Occipital lobe (tissue), 2 donors: Measurements from ENCODE around the gene SPRN. TPM values are rescaled to one million over a fixed set of nuclear protein-coding genes. Genes with fewer than 3 reads are reported as not detected.
"Not testable (repeated sequence)": the region's sequence is repeated elsewhere in the genome, so short reads cannot be mapped to it uniquely, and the experiment has no call there.

Experiments
- DNase-seq: peaks from one replicate; lab custom pipeline; 2025; lab: John Stamatoyannopoulos, UW
- total RNA-seq: library from RNA; depleted of rRNA; stranded (reverse); fragments of >200 nt; gene quantifications from one replicate; pipeline ENCODE4 v1.2.3, GENCODE V29; 2014

SPRN gene
- total RNA-seq, 1 donor from 2014 or later = 6.1 TPM

DNA sequence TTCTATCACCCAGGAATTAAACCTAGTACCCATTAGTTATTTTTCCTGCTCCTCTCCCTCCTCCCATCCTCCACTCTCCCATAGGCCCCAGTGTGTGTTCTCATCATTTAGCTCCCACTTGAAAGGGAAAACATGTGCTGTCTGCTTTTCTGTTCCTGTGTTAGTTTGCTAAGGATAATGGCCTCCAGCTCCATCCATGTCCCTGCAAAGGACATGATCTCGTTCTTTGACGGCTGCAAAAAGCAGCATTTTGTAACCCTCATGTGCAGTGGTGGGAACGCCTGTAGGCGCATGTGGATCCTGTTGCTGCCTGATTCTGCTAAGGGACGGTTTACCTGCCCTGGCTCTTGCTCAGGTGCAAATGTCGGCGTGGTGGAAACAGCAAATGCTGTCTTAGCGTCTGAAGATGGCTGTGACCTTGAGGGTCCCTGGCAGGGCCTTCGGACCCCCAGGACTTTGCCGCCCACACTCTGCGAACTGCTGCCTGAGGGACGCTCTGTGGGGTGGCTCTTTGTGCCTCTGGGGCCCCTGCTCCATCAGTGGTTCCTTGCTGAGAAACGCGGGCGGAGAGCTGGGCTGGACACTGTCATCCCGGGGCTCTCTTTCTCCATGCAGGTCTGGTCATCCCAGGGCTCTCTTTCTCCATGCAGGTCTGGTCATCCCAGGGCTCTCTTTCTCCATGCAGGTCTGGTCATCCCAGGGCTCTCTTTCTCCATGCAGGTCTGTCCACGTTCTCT, 36.0 kb downstream of the SPRN start:
- no peak for DNase-seq

DNA sequence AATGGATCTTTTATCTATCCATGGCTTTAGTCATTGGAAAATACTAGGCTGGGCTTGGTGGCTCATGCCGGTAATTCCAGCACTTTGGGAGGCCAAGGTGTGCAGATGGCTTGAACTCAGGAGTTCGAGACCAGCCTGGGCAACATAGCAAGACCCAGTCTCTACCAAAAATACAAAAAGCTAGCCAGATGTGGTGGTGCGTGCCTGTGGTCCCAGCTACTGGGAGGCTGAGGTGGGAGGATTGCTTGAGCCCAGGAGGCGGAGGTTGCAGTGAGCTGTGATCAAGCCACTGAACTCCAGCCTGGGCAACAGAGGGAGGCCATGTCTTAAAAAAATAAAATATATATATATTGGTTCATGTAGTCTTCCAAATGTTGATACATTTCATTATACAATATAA, 37.5 kb downstream of the SPRN start:
- not testable (repeated sequence) for DNase-seq

DNA sequence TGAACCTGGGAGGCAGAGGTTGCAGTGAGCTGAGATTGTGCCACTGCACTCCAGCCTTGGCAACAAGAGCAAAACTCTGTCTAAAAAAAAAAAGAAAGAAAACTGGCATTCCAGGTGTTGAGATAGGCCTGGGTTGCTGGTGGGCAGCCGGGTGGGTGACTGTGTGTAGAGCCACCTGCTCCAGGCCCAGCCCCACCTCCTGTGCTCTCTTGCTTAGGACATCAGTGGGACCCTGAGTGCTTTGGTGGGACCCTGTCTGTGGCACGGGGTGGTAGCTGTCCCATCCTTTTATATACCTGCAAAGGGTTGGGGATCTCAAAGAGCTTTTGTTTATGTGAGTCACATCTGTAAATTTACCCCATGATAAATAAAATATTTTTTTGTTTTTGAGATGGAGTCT, 39.2 kb downstream of the SPRN start:
- DNase-seq = no peak

DNA sequence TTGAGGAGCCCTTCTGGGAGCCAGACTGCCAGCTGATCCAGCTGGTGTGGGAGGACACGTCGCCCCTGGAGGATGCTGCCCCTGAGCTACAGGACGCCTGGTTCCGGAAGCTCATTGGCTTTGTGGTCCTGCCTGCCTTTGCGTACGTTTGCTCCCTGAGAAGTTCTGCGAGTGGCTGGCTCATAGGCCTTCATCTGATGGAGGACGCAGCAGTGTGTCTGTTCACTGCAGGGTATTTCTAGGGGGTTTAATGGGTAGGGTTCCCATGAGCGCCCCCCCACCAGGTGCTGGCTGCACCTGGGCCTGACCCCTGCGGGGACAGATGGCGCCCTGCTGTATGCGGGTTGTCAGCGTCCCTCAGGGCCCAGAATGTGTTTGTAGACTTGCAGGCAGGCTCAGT, 40.4 kb downstream of the SPRN start:
- no peak for DNase-seq

DNA sequence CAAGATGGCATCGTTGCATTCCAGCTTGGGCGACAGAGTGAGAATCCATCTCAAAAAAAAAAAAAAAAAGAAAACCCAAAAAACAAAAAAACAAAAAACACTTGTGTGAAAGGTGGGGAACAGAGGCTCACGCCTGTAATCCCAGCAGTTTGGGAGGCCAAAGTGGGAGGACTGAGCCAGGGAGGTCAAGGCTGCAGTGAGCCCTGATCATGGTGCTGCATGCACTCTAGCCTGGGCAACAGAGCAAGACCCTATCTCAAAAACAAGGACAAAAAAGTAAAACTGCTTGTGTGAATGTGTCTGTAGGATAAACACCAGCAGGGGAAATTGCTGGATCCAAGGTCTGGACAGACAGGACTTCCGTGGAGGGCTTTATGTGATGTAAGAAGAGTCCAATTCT, 40.9 kb downstream of the SPRN start:
- DNase-seq = no peak

DNA sequence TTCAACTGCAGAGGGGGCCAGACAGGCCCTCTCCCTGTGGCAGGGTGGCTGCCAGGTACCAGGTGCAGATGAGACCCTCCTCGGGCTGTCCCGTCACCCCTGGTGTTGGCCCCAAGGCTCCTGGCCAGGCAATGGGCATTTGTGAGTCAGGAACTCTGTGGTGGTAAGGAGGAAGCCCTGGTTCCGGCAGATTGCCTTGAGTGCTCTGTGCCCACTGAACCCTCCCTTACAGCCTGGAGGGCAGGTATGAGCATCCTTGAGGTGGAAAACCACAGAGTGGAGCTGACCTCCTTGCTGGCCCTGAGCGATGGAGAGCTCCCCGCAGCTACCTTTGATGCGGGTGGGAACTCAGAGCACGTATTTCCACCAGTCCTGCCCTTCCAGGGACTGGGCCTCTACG, 43.4 kb downstream of the SPRN start:
- DNase-seq = no peak

DNA sequence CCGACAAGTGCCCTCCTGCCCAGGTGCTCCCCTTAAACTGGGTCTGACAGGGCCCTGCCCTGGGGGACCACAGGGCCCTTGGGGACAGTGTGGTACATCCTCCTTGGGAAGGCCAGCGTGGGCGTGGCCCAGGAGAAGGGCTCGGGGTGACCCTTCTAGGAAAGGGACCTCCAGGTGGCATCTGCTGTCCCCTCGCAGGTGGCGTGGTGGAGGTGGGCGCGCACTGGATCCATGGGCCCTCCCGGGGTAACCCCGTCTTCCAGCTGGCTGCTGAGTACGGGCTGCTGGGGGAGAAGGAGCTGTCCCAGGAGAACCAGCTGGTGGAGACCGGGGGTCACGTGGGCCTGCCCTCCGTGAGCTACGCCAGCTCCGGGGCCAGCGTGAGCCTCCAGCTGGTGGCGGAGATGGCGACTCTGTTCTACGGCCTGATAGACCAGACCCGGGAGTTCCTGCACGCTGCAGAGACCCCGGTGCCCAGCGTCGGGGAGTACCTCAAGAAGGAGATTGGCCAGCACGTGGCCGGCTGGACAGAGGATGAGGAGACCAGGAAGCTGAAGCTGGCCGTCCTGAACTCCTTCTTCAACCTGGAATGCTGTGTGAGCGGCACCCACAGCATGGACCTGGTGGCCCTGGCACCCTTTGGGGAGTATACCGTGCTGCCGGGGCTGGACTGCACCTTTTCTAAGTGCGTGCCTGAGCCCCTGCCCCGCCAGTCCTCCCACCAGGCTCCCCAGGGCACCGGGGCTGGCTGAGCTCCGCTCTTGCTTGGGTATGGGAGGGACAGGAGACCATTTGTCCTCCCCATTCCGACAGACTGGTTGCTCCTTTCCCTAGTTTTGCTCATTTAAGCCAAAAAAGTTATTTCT, 44.4 kb downstream of the SPRN start:
- DNase-seq = no peak

DNA sequence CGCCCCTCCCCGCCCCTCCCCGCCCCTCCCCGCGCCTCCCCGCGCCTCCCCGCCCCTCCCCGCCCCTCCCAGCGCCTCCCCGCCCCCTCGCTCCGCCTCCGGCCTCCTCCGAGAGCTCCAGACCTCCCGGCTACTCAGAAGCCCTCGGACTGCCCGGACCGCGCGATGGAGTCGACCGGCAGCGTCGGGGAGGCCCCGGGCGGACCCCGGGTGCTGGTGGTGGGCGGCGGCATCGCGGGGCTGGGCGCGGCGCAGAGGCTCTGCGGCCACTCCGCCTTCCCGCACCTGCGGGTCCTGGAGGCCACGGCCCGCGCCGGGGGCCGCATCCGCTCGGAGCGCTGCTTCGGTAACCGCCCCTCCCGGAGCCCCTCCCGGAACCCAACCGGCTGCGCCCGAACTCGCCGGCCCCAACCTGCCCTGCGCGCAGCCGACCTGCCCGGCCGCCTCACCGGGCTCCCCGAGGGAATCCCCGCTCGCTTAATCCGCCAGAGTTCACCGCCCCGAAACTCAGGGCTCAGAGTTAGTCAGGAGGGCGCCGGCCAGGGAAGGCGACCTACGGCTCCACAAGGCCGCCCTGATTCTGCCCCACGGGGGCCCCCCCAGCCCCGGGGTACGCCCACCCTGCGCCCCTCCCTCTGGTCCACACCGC, 45.1 kb downstream of the SPRN start, which contains the start of gene PAOX:
TSS of gene PAOX (plus strand) at position 111 of the 649 bp plus-strand sequence. CDS start at position 166, 55 bp downstream.
- DNase-seq = peak; percentile 37

DNA sequence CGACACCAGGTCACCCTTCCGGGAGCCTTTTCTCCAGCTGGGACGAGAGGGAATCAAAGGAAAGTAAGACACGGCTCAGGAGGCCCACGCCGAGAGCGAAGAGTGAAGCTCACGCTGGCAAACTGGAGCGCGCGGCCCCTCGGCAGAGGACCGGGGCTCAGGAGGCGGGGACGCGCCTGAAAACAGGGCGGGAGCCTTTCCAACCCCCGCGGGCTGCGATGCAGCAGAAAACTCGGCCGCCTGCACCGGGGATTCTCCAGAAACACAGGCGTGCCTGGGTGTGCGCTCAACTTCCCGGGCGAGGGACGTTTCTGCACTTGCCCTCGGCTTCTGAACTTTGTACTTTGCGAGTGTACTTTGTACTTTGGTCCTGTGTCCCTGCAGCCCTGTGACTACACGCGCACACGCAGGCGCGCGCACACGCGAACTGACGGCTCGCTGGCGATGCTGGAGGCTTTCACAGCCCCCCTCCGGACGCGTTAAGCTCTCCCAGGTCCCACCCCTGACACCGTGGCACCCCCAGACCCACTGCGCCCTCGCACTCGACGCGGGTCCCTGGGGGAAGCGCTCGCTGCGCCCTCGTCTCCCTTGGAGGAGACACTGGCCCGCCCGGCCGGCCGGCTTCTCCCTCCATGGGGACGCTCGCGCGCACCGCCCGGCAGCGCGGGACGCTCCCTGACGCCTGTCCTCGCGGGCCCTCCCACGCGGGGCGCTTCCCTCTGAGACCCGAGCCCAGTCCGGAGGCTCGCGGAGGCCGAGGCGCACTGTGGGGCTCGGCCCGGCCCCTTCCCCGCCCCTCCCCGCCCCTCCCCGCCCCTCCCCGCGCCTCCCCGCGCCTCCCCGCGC, 46.0 kb downstream of the SPRN start:
- peak; percentile 38 for DNase-seq

DNA sequence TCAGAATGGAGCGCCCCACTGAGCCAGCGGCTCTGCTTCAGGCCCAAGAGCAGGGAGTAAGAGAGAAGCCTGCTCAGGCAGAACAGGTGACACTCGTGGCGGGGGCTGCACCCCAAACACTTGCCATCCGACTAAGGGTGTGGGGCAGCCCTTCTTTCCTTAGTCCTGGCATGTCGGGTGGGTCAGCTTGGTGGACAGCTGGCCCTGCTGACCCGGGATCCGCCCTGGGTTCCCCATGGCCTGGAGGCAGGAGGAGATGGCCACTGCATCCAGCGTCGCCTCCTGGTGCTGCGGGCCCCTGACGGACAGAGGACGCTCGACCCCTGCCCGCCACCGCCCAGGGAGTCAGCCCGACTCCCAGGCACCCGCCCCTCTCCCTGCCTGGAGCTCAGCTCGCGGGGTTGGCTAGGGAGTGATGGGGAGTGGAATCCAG, 46.6 kb downstream of the SPRN start:
- no peak for DNase-seq

DNA sequence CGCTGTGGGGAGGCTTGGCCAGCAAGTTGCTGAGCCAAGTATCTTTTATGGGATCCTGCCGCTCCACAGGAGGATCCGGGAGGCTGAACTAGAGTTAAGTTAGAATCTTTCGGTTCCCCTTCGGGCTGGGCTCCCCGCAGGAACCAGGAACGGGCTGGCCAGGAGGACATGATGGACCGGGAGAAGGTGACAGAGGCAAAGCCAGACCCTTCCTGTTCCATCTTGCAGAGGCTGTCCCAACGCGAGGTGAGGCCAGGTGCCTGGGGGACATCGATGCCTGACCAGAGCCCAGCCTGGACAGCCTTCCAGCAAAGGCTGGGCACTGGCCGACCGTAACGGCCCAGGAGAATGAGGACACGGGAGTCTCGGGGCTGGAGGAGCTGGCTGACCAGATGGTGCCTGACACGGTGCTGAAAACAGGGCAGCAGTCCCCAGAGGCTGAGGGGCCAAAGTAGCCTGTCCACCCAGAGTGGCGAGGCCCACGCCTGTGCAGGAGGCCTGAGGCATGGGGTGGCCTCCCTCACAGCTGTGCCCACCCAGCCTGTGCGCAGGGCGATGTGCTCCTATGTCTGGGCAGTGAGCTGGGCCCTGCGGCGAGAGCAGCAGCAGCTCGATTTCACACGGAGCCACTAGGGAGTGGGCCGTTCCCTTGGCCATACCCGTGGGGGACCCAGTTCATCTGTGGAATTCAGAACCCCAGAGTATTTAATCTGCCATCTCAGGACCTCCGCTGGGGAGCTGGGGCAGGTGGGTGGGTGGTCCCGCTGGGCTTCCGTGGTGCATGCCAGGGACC, 47.2 kb downstream of the SPRN start:
- DNase-seq = no peak

DNA sequence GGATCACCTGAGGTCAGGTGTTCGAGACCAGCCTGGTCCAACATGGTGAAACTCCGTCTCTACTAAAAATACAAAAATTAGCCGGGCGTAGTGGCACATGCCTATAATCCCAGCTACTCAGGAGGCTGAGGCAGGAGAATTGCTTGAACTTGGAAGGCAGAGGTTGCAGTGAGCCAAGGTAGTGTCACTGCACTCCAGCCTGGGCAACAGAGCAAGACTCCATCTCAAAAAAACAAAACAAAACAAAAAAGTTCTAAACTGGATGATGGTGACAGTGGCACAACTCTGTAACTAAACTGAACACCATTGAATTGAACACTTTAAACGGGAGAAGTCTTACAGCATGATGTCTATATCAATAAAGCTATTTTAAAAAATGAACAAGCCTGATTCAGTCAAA, 48.2 kb downstream of the SPRN start:
- DNase-seq = not testable (repeated sequence)

DNA sequence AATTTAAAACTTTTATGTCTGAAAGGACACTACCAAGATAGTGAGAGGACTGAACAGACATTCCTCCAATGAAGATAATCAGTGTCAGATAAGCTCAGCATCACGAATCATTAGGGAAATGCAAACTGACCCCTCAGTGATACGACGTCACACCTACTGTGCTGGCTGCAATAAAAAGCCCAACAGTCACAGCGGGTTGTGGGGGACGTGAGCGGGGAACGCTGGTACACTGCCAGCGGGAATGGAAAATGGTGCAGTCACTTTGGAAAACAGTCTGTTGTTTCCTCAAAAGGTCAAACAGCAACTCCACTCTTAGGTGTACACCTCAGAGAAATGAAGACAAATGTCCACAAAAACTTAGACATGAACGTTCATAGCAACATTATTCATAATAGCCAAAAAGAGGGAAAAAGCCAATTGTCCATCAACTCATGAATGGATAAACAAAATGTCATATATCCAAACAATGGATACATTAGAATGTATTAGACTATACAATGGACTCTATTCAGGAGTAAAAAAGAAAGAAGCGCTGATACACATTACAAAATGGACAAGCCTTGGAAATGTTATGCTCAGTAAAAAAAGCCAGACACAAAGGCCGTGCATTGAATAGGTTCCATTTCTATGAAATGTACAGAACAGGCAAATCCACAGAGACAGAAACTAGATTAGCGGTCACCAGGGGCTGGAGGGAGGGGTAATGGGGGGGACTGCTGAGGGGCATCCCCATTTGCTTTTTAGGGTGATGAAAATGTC, 48.9 kb downstream of the SPRN start:
- DNase-seq = no peak

DNA sequence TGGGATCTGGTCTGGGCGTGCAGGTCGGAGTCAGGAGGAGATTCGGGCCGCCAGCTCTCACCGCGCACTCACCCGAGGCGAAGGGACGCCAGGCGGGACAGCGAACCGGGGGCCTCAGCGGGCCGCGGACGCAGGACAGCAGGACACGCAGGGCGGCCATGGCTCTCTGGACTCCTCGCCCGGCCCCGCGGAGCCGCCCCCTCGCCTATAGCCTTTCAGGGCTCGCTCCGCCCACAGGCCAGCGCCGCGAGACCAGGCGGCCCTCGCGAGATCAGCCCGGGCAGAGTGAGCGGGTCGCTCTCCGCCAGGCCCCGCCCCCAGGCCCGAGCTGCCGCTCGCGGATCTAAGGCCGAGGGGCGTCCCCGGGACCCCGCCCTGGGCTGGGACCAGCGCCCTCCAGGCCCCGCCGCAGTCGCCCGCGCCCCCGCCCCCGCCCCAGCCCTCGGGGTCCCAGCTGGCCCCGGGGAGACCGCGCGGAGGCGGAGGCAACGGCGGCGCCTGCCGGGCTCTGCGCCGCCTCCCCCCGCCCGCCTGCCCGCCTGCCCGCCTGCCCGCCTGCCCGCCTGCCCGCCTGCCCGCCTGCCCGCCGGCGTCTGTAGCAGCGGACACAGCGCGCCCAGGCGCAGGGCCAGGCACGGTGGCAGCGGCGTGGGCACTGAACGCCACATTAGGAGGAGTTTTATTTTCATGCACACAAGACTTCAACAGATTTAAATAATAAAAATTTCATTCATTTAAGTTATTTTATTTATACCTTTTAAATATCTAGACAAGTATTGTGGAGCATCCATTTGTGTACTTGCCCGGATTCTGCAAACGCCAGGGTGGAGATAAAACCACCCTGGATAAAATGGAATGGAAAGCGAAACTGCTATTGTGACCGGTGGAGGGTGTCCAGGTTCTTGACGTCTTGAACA, 51.0 kb downstream of the SPRN start, which contains the start of gene ECHS1:
TSS of gene ECHS1 (minus strand) at position 181 of the 917 bp plus-strand sequence. CDS start at position 160, 21 bp downstream.
- DNase-seq = peak; percentile 91

DNA sequence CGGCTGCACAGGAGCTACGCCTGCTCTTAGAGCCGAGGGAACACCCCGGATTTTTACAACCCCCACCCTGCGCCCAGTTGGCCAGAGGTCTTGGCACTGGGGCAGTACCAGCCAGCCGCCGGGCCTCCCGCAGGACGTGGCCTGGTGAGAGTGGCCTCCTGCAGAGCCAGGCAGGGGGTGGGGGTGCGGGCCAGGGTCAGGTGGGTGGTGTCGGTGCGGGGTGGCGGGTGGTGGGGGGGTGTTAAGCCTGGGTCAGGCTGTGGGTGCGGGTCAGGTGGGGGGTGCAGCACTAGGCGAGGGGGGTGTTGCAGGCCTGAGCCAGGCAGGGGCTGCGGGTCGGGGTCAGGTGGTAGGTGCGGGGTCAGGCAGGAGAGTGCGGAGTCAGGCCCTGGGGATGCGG, 51.9 kb downstream of the SPRN start:
- no peak for DNase-seq
